T-helper 17 cell (primary cell): ENCODE measurements around the gene ZNF329. TPM values are rescaled to one million over a fixed set of nuclear protein-coding genes. Genes with fewer than 3 reads are reported as not detected.

Experiments
- ATAC-seq: fragments of 150-1000 bp; cut with Tn5 transposase; 2 replicates; pipeline ENCODE4 v1.10.0; 2021; ENCODE audit warnings: mild to moderate bottlenecking, moderate library complexity
- DNase-seq, 3 donors: peaks; one replicate each; pipeline versions ENCODE4 v3.0.0 to v3.0.0-alpha.2; 2020 to 2021
- H3K9me3 ChIP-seq: one replicate; pipeline ENCODE4 v1.7.0; 2013; ENCODE audit warnings: low read length, mild to moderate bottlenecking; ENCODE audit not compliant: control insufficient read depth, poor library complexity, severe bottlenecking
- H3K27ac Mint-ChIP-seq: one replicate; pipeline ENCODE4 v1.8.0; 2022; ENCODE audit warnings: mild to moderate bottlenecking, moderate library complexity, mixed read lengths
- H3K27me3 Mint-ChIP-seq: one replicate; pipeline ENCODE4 v1.8.0; 2022; ENCODE audit warnings: mixed read lengths
- H3K36me3 Mint-ChIP-seq: one replicate; pipeline ENCODE4 v1.8.0; 2022; ENCODE audit warnings: low read depth, mixed read lengths
- H3K4me1 Mint-ChIP-seq: one replicate; pipeline ENCODE4 v1.8.0; 2022; ENCODE audit warnings: mild to moderate bottlenecking, mixed read lengths
- H3K4me3 Mint-ChIP-seq: one replicate; pipeline ENCODE4 v1.8.0; 2022; ENCODE audit warnings: mild to moderate bottlenecking, moderate library complexity, mixed read lengths
- total RNA-seq, 4 donors: library from RNA in 2 of 4; stranded (reverse) in 2 of 4; gene quantifications; one replicate each; pipeline ENCODE4 v1.2.3 and lab custom pipeline; 2022 to 2026

ZNF329 gene
- total RNA-seq (10 to 100 TPM; 10.8 to 12.5 TPM), total RNA-seq (lab: John Stamatoyannopoulos, UW) (25.6 to 50.3 reads per million in 2 donors)

- Mint-ChIP-seq H3K4me1 (peaks cover 9% of the 10 kb centered on the region), H3K27me3 (no peaks in the 10 kb centered on the region), H3K4me3 (peak within 1 kb of the TSS; percentile 92), H3K36me3 (peaks cover 4% of the 10 kb centered on the region), H3K27ac (peak within 1 kb of the TSS; percentile 86)
- ATAC-seq: peak; percentile 66
- DNase-seq: peak; percentile 84 to 94 (median 85)
- peaks cover 5% of the 10 kb centered on the region for H3K9me3 ChIP-seq
Observed at GRCh38 chr19:58150328-58150921, at the start of gene ZNF329. Gene ZNF329 (minus strand): TSS chr19:58150789. CDS start chr19:58129503, 21,286 bp downstream.

- DNase-seq (no peak), ATAC-seq (no peak)
- Mint-ChIP-seq H3K27me3 (no peaks in the 10 kb centered on the region), H3K27ac (no peak overlapping the region), H3K36me3 (peaks cover 16% of the 10 kb centered on the region), H3K4me1 (no peaks in the 10 kb centered on the region), H3K4me3 (no peak overlapping the region)
- peaks cover 91% of the 10 kb centered on the region for H3K9me3 ChIP-seq
Observed at GRCh38 chr19:58196901-58197616, 46.5 kb upstream of the ZNF329 start.

- H3K9me3 ChIP-seq: peaks cover 58% of the 10 kb centered on the region
- peaks cover 10% of the 10 kb centered on the region for H3K36me3 Mint-ChIP-seq
- no peaks in the 10 kb centered on the region for H3K27me3 Mint-ChIP-seq
- H3K27ac Mint-ChIP-seq: peak overlapping the region; percentile 84
- no peak for DNase-seq
- peak overlapping the region; percentile 87 for H3K4me3 Mint-ChIP-seq
- H3K4me1 Mint-ChIP-seq: peaks cover 9% of the 10 kb centered on the region
- ATAC-seq: no peak
Observed at GRCh38 chr19:58183817-58184215, 33.2 kb upstream of the ZNF329 start.

- Mint-ChIP-seq H3K4me3 (peak within 1 kb of the TSS; percentile 87), H3K4me1 (peaks cover 9% of the 10 kb centered on the region), H3K27ac (peak within 1 kb of the TSS; percentile 84), H3K27me3 (no peaks in the 10 kb centered on the region), H3K36me3 (peaks cover 10% of the 10 kb centered on the region)
- DNase-seq (peak; percentile 84 to 92 (median 90)), ATAC-seq (peak; percentile 92)
- H3K9me3 ChIP-seq: peaks cover 60% of the 10 kb centered on the region
Observed at GRCh38 chr19:58182989-58183816, 32.6 kb upstream of the ZNF329 start, which contains the start of gene ZNF274. Gene ZNF274 (plus strand): TSS chr19:58183061. CDS start chr19:58183966, 905 bp downstream.

GRCh38 chr19:58182577-58182988 is 32.0 kb upstream of the ZNF329 start:
- peak in 1 of 3 donors; percentile 70 for DNase-seq
- H3K27ac Mint-ChIP-seq: peak overlapping the region; percentile 84
- peaks cover 56% of the 10 kb centered on the region for H3K9me3 ChIP-seq
- peak overlapping the region; percentile 87 for H3K4me3 Mint-ChIP-seq
- ATAC-seq: peak; percentile 76
- H3K4me1 Mint-ChIP-seq: peaks cover 9% of the 10 kb centered on the region
- H3K36me3 Mint-ChIP-seq: peaks cover 10% of the 10 kb centered on the region
- H3K27me3 Mint-ChIP-seq: no peaks in the 10 kb centered on the region

GRCh38 chr19:58181902-58182576 is 31.4 kb upstream of the ZNF329 start:
- no peak for ATAC-seq
- peaks cover 10% of the 10 kb centered on the region for H3K36me3 Mint-ChIP-seq
- H3K27me3 Mint-ChIP-seq: no peaks in the 10 kb centered on the region
- peak overlapping the region; percentile 87 for H3K4me3 Mint-ChIP-seq
- H3K27ac Mint-ChIP-seq: peak overlapping the region; percentile 84
- H3K4me1 Mint-ChIP-seq: peaks cover 9% of the 10 kb centered on the region
- peak in 2 of 3 donors; percentile 24 to 48 for DNase-seq
- peaks cover 55% of the 10 kb centered on the region for H3K9me3 ChIP-seq

- peaks cover 5% of the 10 kb centered on the region for H3K9me3 ChIP-seq
- DNase-seq (no peak), ATAC-seq (no peak)
- Mint-ChIP-seq H3K27me3 (no peaks in the 10 kb centered on the region), H3K36me3 (no peaks in the 10 kb centered on the region), H3K27ac (no peak overlapping the region), H3K4me1 (no peaks in the 10 kb centered on the region), H3K4me3 (no peak overlapping the region)
Observed at GRCh38 chr19:58170860-58171259, 20.3 kb upstream of the ZNF329 start.

GRCh38 chr19:58166708-58167280 is 16.2 kb upstream of the ZNF329 start:
- Mint-ChIP-seq H3K27me3 (no peaks in the 10 kb centered on the region), H3K27ac (no peak overlapping the region), H3K4me3 (no peak overlapping the region), H3K36me3 (no peaks in the 10 kb centered on the region), H3K4me1 (no peaks in the 10 kb centered on the region)
- peaks cover 12% of the 10 kb centered on the region for H3K9me3 ChIP-seq
- ATAC-seq: no peak
- no peak for DNase-seq

GRCh38 chr19:58166268-58166667 is 15.7 kb upstream of the ZNF329 start:
- Mint-ChIP-seq H3K4me3 (no peak overlapping the region), H3K36me3 (no peaks in the 10 kb centered on the region), H3K4me1 (no peaks in the 10 kb centered on the region), H3K27me3 (no peaks in the 10 kb centered on the region), H3K27ac (no peak overlapping the region)
- no peak for ATAC-seq
- peaks cover 15% of the 10 kb centered on the region for H3K9me3 ChIP-seq
- DNase-seq: no peak

GRCh38 chr19:58157045-58157728 is 6.6 kb upstream of the ZNF329 start:
- Mint-ChIP-seq H3K4me1 (peaks cover 3% of the 10 kb centered on the region), H3K36me3 (no peaks in the 10 kb centered on the region), H3K4me3 (no peak overlapping the region), H3K27me3 (no peaks in the 10 kb centered on the region), H3K27ac (no peak overlapping the region)
- peaks cover 5% of the 10 kb centered on the region for H3K9me3 ChIP-seq
- ATAC-seq (no peak), DNase-seq (no peak)

- Mint-ChIP-seq H3K27ac (peak overlapping the region; percentile 56), H3K27me3 (no peaks in the 10 kb centered on the region), H3K36me3 (no peaks in the 10 kb centered on the region), H3K4me3 (peak overlapping the region; percentile 85), H3K4me1 (peaks cover 5% of the 10 kb centered on the region)
- no peaks in the 10 kb centered on the region for H3K9me3 ChIP-seq
- peak; percentile 94 to 100 (median 98) for DNase-seq
- ATAC-seq: peak; percentile 92
Observed at GRCh38 chr19:58154679-58155648, 4.4 kb upstream of the ZNF329 start.
